DMS53 treated with DMSO at 0.1 percent for 48 hours (cell line): ENCODE results near the gene RABGGTA.

Experiments used
- DNase-seq: peaks from one replicate; lab custom pipeline; 2025; ENCODE audit not compliant: unreplicated experiment; lab: John Stamatoyannopoulos, UW

RABGGTA gene

DNA sequence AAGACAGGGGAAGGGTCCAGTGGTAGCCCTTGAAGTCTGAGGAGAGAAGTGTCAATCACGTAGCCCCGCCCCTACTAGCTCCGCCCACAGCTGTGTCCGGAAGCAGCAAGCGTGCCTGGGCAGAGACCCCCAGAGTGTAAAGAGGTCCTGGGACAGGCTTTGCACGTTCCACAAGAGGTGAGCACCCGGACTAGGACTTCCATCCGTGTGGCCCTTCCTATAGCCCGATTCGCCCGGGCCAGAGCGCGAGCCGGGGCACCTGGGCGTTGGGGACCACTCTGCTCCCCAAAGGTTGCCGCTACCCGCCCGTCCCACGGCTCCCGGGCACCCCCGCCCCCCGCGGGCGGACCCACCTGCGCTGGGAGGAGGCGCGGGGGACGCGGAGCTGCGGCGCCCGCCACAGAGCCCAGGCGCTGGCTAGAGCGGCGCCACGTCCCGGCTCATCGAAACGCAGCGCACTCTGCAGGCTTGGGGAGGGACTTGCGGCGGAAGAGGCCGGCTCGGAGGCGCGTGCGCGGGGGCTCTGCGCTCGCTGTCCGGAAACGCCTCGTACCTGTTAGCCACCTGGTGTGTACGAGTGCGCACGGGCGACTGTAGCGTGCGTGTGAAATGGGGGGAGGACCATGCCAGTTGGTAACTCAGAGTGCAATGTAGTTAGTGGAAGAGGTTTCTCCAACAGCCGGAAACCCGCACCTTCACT, at the start of gene RABGGTA:
Gene RABGGTA, minus strand, starts transcription at position 464 of the 700 bp plus-strand sequence. CDS start 482 bp downstream, outside the sequence.
- DNase-seq, result peak; percentile 73

GRCh38 chr14:24317141-24317928, 45.9 kb upstream of the RABGGTA start:
- no peak for DNase-seq

GRCh38 chr14:24316597-24316950, 45.2 kb upstream of the RABGGTA start:
- no peak for DNase-seq

DNA sequence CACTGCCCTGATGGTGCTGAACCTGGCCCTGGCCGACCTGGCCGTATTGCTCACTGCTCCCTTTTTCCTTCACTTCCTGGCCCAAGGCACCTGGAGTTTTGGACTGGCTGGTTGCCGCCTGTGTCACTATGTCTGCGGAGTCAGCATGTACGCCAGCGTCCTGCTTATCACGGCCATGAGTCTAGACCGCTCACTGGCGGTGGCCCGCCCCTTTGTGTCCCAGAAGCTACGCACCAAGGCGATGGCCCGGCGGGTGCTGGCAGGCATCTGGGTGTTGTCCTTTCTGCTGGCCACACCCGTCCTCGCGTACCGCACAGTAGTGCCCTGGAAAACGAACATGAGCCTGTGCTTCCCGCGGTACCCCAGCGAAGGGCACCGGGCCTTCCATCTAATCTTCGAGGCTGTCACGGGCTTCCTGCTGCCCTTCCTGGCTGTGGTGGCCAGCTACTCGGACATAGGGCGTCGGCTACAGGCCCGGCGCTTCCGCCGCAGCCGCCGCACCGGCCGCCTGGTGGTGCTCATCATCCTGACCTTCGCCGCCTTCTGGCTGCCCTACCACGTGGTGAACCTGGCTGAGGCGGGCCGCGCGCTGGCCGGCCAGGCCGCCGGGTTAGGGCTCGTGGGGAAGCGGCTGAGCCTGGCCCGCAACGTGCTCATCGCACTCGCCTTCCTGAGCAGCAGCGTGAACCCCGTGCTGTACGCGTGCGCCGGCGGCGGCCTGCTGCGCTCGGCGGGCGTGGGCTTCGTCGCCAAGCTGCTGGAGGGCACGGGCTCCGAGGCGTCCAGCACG, 44.6 kb upstream of the RABGGTA start:
- DNase-seq, result no peak

- DNase-seq, result no peak
Observed at GRCh38 chr14:24315243-24315806, 43.9 kb upstream of the RABGGTA start.

DNA sequence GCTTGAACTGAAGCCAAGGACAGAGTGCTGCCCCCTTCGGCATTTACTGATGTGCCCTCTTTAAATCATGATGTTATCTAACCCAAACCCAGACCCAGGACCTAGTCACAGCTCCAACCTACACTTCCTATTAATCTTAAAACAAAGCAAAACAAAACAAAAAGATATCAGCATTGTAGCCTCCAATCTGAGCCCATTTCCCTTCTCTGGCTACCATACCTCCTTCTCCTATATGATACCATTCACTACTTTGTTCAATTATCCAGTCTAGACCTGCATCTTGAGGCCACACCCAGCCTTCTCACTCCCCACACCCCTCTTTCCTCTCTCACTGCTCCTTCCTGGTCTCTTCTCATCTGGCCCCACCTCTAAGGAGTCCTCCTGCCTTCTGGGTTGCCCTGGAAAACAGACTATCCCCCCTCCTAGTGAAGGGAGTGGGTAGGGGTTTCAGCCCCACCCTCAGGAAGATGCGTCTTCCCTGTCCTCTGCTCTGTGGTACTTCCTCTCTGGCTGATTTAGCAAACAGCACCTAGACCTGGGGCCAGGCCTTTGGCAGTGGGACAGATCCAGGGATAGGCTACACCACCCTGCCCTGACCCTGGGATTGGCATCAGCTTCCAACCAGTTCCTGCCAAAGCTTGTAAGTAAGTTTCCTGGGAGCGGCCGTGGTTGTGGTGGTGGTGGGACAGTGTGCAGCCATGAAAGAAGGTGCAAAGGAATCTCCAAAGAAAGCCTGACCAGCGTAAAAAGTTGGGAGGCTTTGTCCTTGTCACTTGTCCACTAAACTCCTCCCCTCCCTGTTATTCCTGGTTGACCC, 43.2 kb upstream of the RABGGTA start:
- no peak for DNase-seq

DNA sequence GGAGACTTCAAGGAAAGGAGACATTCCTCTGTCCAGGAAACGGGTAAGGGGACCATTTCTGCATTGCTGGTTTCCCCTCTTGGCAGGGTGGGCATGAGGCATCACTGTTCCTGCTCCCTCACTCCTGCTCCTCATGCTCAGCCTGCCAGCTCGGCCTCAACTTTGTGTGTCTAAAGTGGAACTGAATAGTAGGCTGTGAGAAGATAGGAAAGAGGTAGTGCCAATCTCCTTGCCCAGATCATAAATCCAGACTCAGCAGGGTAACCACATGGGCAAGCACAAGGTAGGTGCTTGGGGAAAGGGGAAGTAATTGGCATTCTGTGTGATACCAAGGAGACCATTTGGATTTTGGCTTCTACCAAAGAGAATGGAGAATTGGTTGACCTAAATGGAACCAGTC, 42.5 kb upstream of the RABGGTA start:
- DNase-seq, result no peak

- DNase-seq, result no peak
Observed at GRCh38 chr14:24312736-24313507, 41.5 kb upstream of the RABGGTA start.

DNA sequence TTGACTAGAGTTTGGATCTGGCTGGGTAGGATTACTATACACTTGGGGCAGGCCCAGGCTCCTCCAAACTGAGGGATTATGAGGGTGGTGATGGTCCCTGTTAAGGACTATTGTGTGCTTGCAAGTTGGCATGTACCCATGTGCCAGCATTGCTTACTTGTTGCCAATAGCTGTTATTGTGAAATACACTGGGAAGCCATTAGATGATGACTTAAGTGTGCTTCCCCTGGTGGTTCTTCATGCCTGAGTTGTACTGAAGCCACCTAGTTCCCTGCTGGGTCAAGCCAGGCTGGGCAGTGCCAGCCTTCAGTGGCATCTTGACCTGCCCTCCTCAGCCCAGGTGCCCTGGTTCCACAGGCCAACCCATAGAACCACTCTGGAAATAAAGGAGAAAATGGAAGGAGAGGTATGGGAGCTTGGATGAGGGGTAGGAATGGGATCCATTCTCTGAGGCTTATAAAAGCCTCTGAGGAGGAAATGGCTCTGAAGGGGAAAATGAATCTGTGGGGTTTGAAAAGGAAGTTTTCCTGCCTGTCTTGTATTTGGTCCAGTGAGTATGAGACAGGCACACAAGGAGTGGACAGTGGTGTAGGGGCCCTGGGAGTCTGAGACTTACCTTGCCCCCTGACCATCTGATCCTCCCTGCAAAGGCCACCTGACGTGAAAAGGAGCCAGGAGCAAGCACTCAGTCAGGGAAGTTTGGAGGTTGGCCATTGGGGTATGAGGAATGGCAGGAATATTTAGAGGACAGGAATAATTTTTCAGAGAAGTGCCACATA, 40.6 kb upstream of the RABGGTA start:
- DNase-seq, result no peak

- peak; percentile 65 for DNase-seq
Observed at GRCh38 chr14:24310646-24311604, 39.5 kb upstream of the RABGGTA start, which contains the start of gene LTB4R. TSS of gene LTB4R (plus strand) at chr14:24311502. CDS start at chr14:24315652, 4,150 bp downstream.

- DNase-seq, result no peak
Observed at GRCh38 chr14:24310265-24310645, 38.9 kb upstream of the RABGGTA start.

DNA sequence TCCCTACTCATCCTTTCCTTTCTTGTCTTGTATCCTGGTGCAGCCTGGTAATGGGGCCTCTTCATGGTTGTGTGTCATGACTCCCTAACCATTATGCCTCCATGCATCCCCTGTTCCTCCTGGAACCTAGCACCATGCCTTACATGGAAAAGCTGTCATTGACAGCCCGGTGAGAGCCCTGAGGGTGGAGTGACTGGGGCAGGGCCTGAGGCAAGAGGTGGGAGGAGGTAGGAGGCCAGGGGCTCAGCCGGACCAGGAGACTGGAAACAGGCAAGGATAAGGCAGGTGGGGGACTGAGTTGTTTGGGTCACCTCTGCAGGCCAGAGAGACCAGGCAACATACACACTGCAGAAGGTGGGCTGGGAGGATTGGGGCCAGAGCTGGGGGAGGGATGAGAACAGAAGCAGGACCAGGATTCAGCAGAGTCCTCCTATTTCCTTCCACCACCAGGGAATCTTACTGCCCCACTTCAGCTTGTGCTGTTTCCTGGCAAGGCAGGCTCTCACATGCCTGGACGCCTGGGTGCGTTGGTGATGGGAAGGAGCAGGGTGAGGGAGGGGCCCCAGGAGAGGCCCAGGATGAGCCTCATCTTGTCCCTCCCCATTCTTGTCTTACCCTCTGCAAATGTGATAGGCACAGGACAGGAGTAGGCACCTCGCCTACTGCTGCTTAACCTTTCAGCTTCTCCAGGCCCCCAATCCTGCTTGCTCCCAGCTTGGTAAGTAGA, 38.3 kb upstream of the RABGGTA start, which contains the start of gene LTB4R2:
Gene LTB4R2, plus strand, starts transcription at position 603 of the 727 bp plus-strand sequence. CDS start 525 bp downstream, outside the sequence.
- no peak for DNase-seq

DNA sequence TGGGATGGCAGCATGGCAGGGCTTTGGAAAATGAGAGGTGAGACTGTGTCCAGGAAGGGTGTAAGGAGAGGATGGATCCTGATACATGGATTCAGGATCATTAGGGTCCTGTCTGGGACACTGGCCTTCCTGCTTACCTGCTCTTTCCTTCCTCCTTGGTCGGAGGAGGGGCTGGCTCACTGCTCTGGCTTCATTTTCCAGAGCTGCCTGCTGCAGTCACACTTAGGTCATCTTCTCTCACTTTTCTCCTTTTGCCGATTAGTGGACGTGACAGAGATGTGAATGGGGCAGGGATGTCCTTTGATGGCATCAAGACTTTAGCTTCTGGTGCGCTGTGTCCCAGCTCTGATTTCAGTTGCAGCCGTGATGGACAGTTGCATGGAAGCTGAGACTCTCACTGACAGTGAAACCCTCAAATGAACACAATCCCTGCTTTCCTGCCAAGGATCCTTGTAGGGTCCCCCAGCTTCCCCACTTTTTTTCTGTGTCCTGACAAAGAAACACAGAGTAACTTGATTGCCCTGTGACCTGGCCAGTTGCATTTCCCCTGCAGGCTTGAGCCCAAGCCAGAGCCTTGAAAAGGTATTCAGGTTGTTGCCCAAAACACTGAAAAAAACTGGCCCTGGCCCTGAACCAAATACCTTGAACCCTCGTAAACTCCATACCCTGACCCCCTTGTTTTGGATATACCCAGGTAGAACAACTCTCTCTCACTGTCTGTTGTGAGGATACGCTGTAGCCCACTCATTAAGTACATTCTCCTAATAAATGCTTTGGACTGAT, 37.1 kb upstream of the RABGGTA start:
- no peak for DNase-seq

GRCh38 chr14:24307575-24308341, 36.4 kb upstream of the RABGGTA start, which contains the start of gene CIDEB:
TSS of gene CIDEB (minus strand) at chr14:24307977. CDS start at chr14:24307858, 119 bp downstream.
- peak; percentile 14 for DNase-seq

DNA sequence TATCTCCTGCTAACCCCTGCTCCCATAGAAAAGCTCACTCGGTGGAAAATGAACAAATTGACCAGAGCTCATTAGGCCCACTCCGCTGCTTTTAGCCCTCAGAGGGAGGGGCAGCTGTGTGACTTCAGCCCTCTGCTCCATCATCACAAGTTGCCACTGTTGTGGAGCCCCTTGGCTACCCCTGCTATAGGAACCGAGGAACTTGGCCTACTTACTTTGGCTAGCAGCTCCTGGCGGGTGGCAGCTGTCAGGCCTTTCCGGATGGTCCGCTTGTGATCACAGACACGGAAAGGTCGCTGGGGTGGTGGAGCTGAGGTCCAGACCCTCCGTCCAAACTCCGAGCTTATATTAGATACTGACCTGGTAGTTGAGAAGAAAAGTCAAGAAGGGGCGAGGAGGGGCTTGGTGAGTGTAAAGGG, 35.8 kb upstream of the RABGGTA start:
- DNase-seq, result no peak
